Urinary bladder (tissue), 4 donors: Measurements from ENCODE around the gene TBX5. TPM values are rescaled to one million over a fixed set of nuclear protein-coding genes. Genes with fewer than 3 reads are reported as not detected.

ENCODE experiments used
- DNase-seq: peaks from one replicate; pipeline ENCODE4 v3.0.0-alpha.2; 2015; ENCODE audit errors: extremely low spot score
- H3K27ac ChIP-seq: one replicate; pipeline ENCODE4 v1.5.1; 2013; ENCODE audit warnings: low read depth, mild to moderate bottlenecking, moderate library complexity
- H3K36me3 ChIP-seq: one replicate; pipeline ENCODE4 v1.6.1; 2013; ENCODE audit warnings: mild to moderate bottlenecking, moderate library complexity; ENCODE audit not compliant: insufficient read depth
- H3K4me1 ChIP-seq: one replicate; pipeline ENCODE4 v1.6.1; 2013; ENCODE audit warnings: mild to moderate bottlenecking, moderate library complexity; ENCODE audit not compliant: insufficient read depth
- H3K4me3 ChIP-seq: one replicate; pipeline ENCODE4 v1.5.1; 2013; ENCODE audit warnings: low read depth, low read length
- WGBS: extraction: QIAGEN DNeasy Blood & Tissue Kit; methylation state at CpG from one replicate; pipeline ENCODE4 v1.1.7; 2013; 5-methylcytosine and 5-hydroxymethylcytosine counted together
- polyA plus RNA-seq: library from polyadenylated mRNA; stranded (reverse); fragments of 200-250 nt; gene quantifications from one replicate; pipeline ENCODE4 v1.2.3, GENCODE V29; 2013
- total RNA-seq: library from RNA; depleted of rRNA; stranded (reverse); fragments of >200 nt; gene quantifications from one replicate; pipeline ENCODE4 v1.2.3, GENCODE V29; 2014
- donor health status: healthy with polysubstance abuse.
- donor health status: healthy.

TBX5 gene
- total RNA-seq, result 6.2 TPM
- polyA plus RNA-seq, result 12.9 TPM

GRCh38 chr12:114405519-114406271, at the start of gene TBX5:
TBX5 (minus strand) TSS chr12:114406144; CDS start chr12:114403898, 2,246 bp downstream.
- H3K36me3 ChIP-seq, result no peaks in the 10 kb centered on the region
- 2% methylated on average over 39 of the region's 39 CpGs for WGBS
- H3K27ac ChIP-seq, result peak within 1 kb of the TSS; percentile 27
- peaks cover 1% of the 10 kb centered on the region for H3K4me1 ChIP-seq
- DNase-seq, result no peak
- H3K4me3 ChIP-seq, result peak within 1 kb of the TSS; percentile 57

- Histone ChIP-seq H3K27ac (no peak overlapping the region), H3K36me3 (no peaks in the 10 kb centered on the region), H3K4me3 (no peak overlapping the region), H3K4me1 (no peaks in the 10 kb centered on the region)
- DNase-seq, result no peak
- 58% methylated on average over 2 of the region's 2 CpGs for WGBS
Observed at GRCh38 chr12:114451657-114452056, 45.7 kb upstream of the TBX5 start.

- no peak for DNase-seq
- no peaks in the 10 kb centered on the region for H3K4me1 ChIP-seq
- H3K27ac ChIP-seq, result no peak overlapping the region
- WGBS, result 27% methylated on average over 7 of the region's 7 CpGs
- H3K36me3 ChIP-seq, result no peaks in the 10 kb centered on the region
- H3K4me3 ChIP-seq, result no peak overlapping the region
Observed at GRCh38 chr12:114450515-114451300, 44.8 kb upstream of the TBX5 start.

- H3K4me3 ChIP-seq, result no peak overlapping the region
- no peak for DNase-seq
- H3K27ac ChIP-seq, result no peak overlapping the region
- whole genome bisulfite sequencing, result 48% methylated on average over 5 of the region's 5 CpGs
- no peaks in the 10 kb centered on the region for H3K36me3 ChIP-seq
- no peaks in the 10 kb centered on the region for H3K4me1 ChIP-seq
Observed at GRCh38 chr12:114450019-114450418, 44.1 kb upstream of the TBX5 start.

GRCh38 chr12:114448618-114448933, 42.6 kb upstream of the TBX5 start:
- no peak for DNase-seq

GRCh38 chr12:114447799-114448617, 42.1 kb upstream of the TBX5 start:
- Histone ChIP-seq H3K27ac (no peak overlapping the region), H3K4me3 (no peak overlapping the region), H3K4me1 (no peaks in the 10 kb centered on the region), H3K36me3 (no peaks in the 10 kb centered on the region)
- WGBS, result 20% methylated on average over 36 of the region's 36 CpGs
- no peak for DNase-seq

More at GRCh38 chr12:114448618-114448933, 42.6 kb upstream of the TBX5 start:
- Histone ChIP-seq H3K36me3 (no peaks in the 10 kb centered on the region), H3K4me1 (no peaks in the 10 kb centered on the region), H3K27ac (no peak overlapping the region), H3K4me3 (no peak overlapping the region)
- 19% methylated on average over 23 of the region's 23 CpGs for whole genome bisulfite sequencing

- 4% methylated on average over 37 of the region's 37 CpGs for WGBS
Observed at GRCh38 chr12:114447274-114447716, 41.4 kb upstream of the TBX5 start.

GRCh38 chr12:114445401-114446323, 39.7 kb upstream of the TBX5 start:
- Histone ChIP-seq H3K4me1 (no peaks in the 10 kb centered on the region), H3K4me3 (no peak overlapping the region), H3K36me3 (no peaks in the 10 kb centered on the region)

More at GRCh38 chr12:114447274-114447716, 41.4 kb upstream of the TBX5 start:
- Histone ChIP-seq H3K27ac (no peak overlapping the region), H3K36me3 (no peaks in the 10 kb centered on the region), H3K4me1 (no peaks in the 10 kb centered on the region), H3K4me3 (no peak overlapping the region)
- DNase-seq, result no peak

GRCh38 chr12:114444422-114445279, 38.7 kb upstream of the TBX5 start:
- DNase-seq, result no peak
- no peak overlapping the region for H3K4me3 ChIP-seq
- H3K36me3 ChIP-seq, result no peaks in the 10 kb centered on the region
- H3K4me1 ChIP-seq, result no peaks in the 10 kb centered on the region
- no peak overlapping the region for H3K27ac ChIP-seq
- WGBS, result 17% methylated on average over 44 of the region's 44 CpGs

More at GRCh38 chr12:114445401-114446323, 39.7 kb upstream of the TBX5 start:
- DNase-seq, result no peak
- no peak overlapping the region for H3K27ac ChIP-seq
- WGBS, result 14% methylated on average over 32 of the region's 32 CpGs

GRCh38 chr12:114443607-114444421, 37.9 kb upstream of the TBX5 start:
- DNase-seq, result no peak
- H3K4me1 ChIP-seq, result no peaks in the 10 kb centered on the region
- 20% methylated on average over 53 of the region's 53 CpGs for WGBS
- H3K36me3 ChIP-seq, result no peaks in the 10 kb centered on the region
- no peak overlapping the region for H3K4me3 ChIP-seq
- H3K27ac ChIP-seq, result no peak overlapping the region

- DNase-seq, result no peak
- 37% methylated on average over 1 of the region's 1 CpG for WGBS
- Histone ChIP-seq H3K4me3 (no peak overlapping the region), H3K27ac (no peak overlapping the region), H3K36me3 (no peaks in the 10 kb centered on the region), H3K4me1 (no peaks in the 10 kb centered on the region)
Observed at GRCh38 chr12:114442578-114442977, 36.6 kb upstream of the TBX5 start.
